NCI-H82 (cell line): Measurements from ENCODE around the gene SCT.

Source experiments
- DNase-seq: peaks from one replicate; lab custom pipeline; 2025; lab: John Stamatoyannopoulos, UW

Gene SCT

GRCh38 chr11:621838-622237 lies 5.1 kb downstream of the SCT start:
- no peak for DNase-seq

- DNase-seq: no peak
Measured at GRCh38 chr11:620935-621814, 5.8 kb downstream of the SCT start.

GRCh38 chr11:620201-620600 lies 6.8 kb downstream of the SCT start:
- DNase-seq: no peak

GRCh38 chr11:619628-620050 lies 7.3 kb downstream of the SCT start:
- no peak for DNase-seq

GRCh38 chr11:618856-619627 lies 7.9 kb downstream of the SCT start:
- DNase-seq: no peak

- DNase-seq: no peak
Measured at GRCh38 chr11:617912-618682, 8.9 kb downstream of the SCT start.

GRCh38 chr11:617199-617911 lies 9.6 kb downstream of the SCT start:
- DNase-seq: no peak

- no peak for DNase-seq
Measured at GRCh38 chr11:616320-617198, 10.4 kb downstream of the SCT start.

- DNase-seq: peak; percentile 89
Measured at GRCh38 chr11:615504-616319, 11.3 kb downstream of the SCT start, which contains the start of gene IRF7. TSS of gene IRF7 (minus strand) at chr11:615950. CDS start at chr11:615364, 586 bp downstream.

- DNase-seq: no peak
Measured at GRCh38 chr11:614623-615503, 12.1 kb downstream of the SCT start.

- no peak for DNase-seq
Measured at GRCh38 chr11:614021-614622, 12.9 kb downstream of the SCT start.

- peak; percentile 83 for DNase-seq
Measured at GRCh38 chr11:613369-613968, 13.5 kb downstream of the SCT start.

GRCh38 chr11:612961-613300 lies 14.1 kb downstream of the SCT start:
- DNase-seq: no peak

GRCh38 chr11:612201-612960 lies 14.6 kb downstream of the SCT start:
- DNase-seq: peak; percentile 43

GRCh38 chr11:611001-611996 lies 15.7 kb downstream of the SCT start:
- DNase-seq: no peak
